Forelimb muscle (tissue), 1 donor: ENCODE results near the gene ATXN7L2. TPM values are rescaled to one million over a fixed set of nuclear protein-coding genes. Genes with fewer than 3 reads are reported as not detected.
A peak's percentile ranks its signal among the peaks of the same experiment; 100 is the strongest.

Experiments
- DNase-seq: peaks from one replicate; pipeline ENCODE4 v3.0.0-alpha.2; 2013; ENCODE audit warnings: low read depth
- polyA plus RNA-seq: library from polyadenylated mRNA; unstranded; fragments of 120-200 nt; gene quantifications from one replicate; pipeline ENCODE4 v1.2.1, GENCODE V29; 2013; ENCODE audit not compliant: insufficient read length

Gene ATXN7L2
- polyA plus RNA-seq, 1 donor, result 38.9 TPM

DNA sequence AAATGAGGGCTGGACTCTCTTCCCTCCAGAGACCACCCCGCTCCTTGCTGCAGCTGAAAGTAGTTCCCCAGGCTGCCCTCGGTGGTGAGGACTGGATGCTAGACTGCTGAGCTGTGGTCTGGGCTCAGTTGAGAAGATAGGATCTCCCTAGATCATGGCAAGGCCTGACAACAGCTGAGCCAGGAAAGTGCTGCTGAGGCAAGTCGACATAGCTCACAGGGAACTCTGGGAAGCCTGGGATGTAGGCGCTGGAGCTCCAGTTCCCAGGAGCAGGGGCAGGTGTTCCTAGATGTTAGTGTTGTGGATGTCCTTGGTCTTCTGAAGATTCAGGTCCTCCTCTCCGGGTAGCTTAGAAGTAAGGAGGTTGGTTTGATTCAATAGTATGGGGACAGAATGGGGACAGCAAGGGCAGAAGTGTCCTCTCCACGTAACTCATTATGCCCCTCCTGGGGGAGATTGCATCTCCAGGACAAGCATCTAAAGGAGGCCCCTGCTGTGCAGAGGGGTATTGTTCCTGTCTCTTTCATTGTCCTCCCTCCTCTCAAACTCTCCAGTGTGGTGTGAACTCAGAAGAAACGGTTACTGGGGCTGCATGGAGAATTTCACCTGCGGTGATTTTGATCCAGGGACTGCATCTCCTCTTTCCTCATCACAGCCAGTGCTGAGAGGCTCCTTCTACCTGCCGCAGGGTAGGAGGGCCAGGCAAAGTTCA, 13.9 kb downstream of the ATXN7L2 start:
- DNase-seq, result no peak

DNA sequence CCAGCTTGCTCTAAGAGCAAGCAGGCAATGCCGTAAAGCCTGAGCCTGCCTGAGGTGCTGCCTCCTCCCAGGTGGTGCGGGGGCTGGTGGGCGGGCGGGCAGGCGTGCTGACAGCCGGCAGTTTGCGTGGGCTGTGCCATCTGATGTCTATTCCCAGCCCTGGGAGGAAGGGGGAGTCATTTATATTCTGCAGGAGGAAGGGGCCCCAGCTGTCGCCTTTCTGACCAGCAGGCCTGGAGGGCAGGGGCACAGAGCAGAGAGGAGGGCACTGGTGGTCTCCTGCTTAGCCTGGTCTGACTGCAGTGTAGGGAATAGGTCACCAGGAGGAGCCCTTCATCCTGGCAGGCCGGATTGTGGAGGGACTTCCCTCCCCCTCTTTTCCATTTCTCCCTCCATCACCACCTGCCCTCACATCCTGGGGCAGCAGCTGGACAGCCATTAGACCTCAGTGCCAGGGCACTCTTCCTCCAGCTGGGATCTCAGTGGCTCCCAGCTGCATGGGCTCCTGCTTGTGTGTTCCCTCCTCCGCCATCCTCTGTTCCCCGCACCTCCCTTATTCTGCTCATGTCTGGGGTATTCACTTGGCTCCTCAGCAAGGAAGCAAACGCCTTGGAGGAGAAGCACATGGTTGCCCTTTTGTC, 14.6 kb downstream of the ATXN7L2 start:
- peak; percentile 25 for DNase-seq

DNA sequence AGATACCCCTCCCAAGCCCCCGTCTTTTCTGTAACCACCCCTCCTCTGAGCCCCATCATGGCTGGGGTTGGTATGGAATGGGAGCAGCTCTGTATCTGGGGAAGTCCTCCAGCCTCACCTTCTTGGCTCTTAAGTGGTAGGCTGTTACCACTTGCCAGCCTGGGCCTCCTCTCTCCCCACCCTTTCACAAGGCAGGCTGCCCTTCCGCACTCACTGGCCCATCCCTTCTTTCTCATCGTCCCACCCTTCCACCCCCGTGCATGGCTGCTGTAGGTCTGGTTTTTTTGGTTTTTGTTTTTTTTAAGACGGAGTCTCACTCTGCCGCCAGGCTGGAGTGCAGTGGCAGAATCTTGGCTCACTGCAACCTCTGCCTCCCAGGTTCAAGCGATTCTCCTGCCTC, 15.4 kb downstream of the ATXN7L2 start:
- DNase-seq, result no peak

DNA sequence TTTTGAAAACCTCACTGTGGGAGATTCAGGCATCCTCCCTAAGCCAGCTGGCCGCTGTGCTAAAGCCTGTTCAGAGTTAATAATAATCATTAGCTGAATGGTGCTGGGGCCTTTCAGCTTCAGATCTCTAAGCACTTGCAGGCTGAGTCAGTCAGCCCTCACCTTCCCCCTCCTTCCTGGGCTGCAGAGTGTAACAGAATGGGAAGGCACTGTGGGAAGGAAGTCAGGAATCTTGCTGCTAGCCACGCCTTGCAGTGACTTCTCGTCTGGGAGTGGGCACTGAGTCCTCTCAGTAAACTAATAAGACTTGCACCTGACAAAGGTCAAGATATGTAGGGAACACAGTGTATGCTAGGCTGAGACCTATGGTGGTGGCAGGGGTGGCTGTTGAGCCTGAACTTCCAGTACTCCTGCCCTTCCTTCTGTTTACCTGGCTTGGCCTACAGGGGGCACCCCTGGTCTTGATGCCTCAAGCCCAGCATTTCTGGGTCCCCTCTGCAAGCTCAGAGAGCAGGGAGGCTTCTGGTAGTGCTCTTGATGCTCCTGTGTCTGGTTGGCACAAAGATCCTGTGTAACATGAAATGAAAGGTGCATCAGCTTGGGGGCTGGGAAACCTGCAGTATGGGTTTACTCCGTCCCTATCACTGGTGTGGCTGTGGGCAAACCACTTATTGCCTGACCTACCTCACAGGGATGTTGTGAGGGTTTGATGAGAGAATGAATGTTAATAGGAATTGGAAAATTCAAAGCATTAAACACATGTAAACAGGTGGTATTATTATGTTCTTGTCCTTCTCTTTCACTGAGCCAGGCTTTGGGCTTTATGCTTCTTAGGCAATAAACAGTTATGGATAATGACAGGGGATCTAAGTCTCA, 16.2 kb downstream of the ATXN7L2 start:
- no peak for DNase-seq

DNA sequence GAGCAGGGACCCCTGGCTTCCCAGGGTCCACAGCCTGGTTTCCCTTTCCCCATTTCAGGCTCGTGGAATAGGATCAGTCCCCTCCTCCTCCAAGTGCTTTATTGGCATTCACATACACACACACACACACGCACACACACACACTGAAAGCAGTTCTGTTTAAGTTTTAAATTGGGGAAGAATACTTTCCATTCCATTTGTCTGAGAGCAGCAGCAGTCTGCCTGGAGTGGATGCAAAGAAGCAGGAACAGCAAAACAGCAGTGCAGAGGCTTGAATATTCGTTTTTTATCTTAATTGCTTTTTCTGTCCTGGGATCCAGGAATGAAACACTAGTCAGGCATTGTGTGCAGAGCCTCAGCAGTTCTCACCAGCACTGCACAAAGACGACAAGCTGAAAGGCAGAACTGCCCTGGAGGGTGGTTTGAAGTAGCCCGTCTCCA, 17.3 kb downstream of the ATXN7L2 start:
- no peak for DNase-seq

DNA sequence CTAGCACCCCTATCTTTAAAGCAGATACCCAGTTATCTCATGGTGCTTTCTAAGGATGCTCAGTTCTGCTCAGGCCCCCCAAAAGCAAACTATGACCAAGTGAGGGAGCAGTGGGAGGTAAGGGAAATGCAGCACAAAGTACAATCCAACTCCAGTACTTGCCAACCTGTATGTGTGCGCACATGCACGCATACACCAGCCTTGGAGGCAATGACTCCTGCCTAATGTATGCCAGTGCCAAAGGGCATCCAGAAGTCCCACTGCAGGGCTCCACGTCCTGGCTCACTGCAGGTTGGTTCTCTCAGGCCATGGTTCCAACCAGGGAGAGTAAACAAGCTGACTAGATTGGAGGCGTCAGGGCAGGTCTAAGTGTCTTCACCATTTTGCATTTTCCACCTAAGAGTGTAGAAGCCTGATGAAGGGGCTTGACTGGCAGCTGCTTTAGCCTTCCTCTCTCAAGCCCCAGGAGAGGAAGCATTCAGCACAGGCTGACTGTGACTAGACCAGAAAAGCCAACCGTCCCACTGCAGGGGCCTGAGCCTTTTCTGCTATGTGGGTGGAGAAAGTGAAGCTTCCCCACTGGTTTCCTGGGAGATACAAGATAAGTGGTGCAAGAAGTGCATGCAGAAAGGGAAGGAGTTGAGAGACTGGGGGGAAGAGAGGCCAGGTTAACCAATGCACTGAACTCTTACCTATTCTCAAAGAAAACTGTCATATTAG, 18.1 kb downstream of the ATXN7L2 start:
- no peak for DNase-seq

DNA sequence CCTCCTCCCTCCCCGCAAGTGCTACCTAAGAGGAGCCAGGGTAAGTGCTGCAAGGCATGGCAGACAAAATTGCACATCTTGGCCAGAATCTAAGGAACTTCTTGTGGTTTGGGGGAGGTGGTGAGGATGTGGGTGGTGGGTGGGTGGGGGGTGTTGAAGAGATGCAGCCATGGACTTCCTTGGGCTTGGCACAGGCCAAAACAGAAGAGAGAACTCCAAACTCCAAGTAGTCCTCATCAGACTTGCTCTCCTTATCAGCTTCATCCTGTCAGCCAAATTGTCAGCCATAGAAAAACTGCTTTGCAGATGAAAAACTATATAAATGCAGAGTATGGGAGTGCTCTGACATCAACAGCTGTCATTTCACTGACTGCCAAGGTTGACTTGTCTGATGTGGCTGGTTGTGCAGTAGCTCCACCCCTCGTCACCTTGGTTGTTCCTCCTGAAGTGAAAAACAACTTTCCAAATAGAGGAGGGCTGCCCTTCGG, 18.7 kb downstream of the ATXN7L2 start:
- no peak for DNase-seq

DNA sequence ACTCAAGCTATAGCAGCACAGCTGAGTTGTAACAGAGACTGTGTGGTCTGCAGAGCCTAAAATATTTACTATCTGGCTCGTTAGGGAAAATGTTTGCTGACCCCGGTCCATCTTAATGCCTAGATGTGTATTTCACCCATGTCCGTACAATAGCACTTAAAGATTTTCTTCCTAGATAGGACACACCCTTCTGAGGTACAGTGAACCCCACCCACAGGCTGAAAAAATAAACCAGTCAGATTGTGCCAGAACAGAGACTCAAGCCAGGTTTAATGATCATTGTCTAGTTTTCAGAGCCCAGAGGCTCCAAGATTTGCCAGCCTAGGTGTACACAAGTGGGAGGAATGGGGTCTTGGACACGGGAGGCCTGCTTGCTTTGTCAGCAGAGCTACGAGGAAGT, 20.2 kb downstream of the ATXN7L2 start:
- DNase-seq, result no peak

DNA sequence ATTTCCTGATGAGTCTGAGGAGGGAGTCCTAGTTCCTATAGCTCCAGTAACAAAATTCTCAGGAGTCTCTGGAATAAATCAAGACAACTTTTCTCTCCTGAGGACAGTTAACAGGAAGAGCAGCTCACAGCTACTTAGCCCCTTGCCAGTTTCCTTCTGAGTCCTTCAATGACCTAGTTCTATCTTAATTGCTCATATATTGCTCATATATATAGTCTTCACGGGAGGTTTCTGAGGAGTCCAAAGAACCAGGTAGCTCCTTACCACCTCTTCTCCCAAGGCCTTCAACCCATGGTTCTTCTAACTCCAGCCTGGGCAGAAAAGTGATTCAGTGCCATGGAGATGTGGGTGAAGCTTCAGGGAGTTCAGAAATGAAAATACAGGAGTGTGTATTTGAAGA, 21.3 kb downstream of the ATXN7L2 start:
- DNase-seq, result no peak

DNA sequence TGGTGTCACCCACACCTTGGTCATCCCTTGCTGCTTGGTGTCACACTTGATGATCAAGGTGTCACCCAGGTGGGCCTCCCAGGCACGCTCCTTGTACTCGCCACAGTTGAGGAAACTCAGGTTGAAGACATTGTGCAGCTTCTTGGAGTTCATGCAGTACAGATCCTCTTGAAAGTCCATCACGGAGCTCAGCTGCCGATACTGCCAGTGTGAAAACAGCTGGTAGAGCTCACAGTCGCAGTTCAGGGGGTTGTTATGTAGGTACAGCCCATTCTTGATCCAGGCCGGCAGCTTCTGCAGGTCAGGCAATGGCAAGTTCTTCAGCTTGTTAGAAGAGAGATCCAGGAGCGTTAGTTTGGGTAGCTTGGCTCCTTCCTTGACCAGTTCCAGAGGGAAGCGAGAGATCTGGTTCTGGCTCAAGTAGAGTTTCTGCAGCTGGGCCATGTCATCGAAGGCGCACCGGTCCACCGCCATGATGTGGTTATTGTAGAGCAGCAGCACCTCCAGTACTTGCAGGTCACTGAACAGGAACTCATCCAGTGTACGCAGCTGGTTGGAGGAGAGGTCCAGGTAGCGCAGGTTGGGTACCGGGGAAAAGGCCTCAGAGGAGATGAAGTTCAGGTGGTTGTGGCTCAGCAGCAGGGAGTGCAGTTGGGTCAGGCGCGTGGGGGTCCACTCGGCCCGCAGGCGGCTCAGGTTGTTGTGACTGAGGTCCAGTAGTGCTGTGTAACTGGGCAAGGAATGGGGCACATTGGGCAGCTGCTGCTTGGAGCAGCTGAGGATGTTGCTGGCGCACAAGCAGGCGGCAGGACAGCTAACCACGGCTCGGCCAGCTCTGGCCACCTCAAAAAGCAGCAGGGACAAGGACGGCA, 24.5 kb downstream of the ATXN7L2 start:
- no peak for DNase-seq

DNA sequence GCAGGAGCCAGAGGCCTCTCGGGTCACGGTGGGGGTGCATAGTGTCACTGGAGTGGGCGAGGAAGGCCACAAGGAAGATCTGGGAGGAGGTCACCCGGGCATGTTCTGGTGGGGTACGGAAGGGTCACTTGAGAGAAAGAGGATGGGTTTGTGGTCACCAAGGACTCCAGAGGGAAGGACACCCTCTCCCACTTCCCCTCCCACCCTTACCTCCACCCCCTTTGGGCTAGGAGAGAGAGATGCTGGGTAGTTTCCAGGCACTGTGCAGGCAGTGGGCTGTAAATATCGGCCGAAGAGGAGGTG, 25.1 kb downstream of the ATXN7L2 start:
- DNase-seq, result no peak

DNA sequence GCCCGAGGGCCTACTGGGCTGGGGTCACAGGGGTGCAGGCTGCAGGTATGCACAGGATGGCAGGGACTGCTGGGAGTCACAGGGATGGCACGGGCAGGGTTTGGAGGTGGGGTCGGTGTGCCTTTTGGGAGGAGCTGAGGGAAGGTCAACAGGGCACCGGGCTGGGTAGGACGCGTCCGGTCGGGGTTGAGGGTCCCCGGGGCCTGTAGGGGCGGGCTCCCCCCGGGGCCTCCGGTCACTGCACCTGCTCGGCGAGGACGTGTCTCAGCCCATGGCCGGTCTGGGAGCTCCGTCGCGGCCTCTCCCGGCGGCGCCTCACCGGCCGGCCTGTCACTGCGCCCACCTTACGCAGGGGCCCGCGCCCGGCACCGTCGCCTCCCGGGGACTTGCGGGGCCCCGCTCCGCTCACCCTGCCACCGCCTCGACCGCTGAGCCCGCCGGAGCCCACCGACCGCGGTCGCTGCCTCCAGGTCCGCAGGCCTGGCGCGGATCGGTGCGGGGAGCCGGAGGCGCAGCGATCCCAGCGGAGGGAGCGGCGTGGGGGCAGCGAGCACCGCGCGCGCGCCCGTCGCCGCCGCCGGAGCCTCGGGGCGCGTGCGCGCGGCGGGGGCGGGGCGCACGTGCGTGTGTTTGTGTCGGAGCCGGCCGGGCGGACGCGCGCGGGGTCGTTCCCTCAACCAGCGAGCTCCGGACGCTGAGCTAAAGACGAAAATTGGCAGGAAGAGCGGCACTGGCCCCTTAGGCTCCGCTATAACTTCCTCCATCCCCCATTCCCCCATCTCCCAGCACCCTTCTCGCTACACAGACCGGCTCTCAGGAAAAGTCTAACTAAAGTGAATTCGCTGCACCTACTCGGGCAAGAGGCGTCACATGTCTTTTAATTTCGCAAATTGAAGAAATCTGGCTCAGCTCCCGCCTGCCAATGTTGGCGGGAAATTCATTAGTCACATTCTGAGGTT, 25.8 kb downstream of the ATXN7L2 start, which contains the start of gene AMIGO1:
AMIGO1 (minus strand) TSS at position 552 of the 959 bp plus-strand sequence. CDS start 815 bp downstream, outside the sequence.
- DNase-seq, result no peak

DNA sequence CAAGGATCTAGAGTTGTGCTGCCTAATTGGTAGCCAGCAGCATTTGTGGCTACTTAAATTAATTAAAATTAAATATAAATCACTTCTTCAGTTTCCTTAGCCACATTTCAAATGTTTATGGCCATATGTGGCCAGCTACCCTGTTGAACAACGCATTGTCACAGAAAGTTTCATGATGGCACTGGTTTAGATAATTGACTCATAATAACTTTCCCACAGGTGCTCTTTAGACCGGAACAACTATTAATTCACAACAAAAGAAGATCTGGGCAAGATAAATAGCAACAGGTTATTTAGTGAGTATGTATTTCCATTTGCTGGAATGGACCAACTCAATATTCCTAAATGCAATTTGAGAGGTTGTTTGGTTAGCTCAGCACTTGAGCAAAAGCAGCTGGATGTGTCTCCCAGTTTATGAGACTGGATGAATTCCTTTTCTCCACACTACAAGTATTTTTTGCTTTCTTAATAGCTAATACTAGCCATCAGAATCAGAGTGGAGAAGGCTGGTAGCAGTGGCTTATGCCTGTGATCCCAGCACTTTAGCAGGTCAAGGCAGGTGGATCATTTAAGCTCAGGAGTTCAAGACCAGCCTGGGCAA, 29.5 kb downstream of the ATXN7L2 start:
- DNase-seq, result no peak

DNA sequence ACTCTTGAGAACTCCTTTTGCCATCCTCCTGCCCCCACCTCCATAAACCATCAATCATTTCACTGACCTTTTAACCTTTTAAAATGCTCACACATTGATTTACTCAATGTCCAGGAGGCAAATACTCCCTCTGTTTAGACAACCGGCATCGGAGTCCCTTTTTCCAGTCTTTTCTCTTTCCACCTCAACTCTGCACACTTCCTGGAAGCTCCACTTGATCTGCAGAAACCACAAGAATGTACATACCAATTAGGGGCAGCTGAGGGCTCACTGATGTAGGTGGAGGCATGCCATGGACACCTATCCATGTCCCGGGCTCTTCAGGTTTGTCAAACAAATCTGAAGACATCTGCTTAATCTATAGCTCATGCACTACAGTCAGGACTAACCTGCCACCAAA, 31.1 kb downstream of the ATXN7L2 start:
- no peak for DNase-seq

DNA sequence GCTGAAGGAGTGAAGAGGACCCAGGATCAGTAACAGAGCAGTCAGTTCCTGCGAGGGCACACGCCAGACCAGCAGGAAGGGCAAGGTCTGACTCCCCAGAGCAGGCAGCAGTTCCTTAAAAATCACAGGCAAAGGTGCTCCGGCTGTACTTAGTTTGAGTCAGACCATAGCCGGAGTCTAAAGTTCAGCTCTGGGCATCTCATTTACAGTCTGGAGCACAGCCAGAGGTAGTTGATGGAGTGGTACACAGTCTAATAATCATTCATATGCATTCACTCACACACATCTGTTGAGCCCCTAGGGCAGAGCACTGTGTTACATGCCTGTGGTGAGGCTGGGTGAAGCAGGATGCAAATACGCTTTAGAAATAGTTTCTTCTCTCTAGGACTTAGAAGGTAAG, 33.2 kb downstream of the ATXN7L2 start:
- DNase-seq, result no peak

DNA sequence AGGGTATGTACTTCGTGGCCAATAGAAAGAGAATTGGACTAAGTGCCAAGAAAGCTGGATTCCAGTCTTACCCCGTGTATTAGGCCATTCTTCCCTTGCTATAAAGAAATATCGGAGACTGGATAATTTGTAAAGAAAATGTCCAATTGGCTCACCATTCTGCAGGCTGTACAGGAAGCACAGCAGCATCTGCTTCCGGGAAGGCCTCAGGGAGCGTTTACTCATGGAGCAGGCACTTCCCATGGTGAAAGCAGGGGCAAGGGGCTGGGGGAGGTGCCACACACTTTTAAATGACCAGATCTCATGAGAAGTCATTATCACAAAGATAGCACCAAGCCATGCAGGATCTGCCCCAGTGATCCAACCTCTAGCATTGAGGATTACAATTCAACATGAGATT, 33.6 kb downstream of the ATXN7L2 start:
- no peak for DNase-seq

DNA sequence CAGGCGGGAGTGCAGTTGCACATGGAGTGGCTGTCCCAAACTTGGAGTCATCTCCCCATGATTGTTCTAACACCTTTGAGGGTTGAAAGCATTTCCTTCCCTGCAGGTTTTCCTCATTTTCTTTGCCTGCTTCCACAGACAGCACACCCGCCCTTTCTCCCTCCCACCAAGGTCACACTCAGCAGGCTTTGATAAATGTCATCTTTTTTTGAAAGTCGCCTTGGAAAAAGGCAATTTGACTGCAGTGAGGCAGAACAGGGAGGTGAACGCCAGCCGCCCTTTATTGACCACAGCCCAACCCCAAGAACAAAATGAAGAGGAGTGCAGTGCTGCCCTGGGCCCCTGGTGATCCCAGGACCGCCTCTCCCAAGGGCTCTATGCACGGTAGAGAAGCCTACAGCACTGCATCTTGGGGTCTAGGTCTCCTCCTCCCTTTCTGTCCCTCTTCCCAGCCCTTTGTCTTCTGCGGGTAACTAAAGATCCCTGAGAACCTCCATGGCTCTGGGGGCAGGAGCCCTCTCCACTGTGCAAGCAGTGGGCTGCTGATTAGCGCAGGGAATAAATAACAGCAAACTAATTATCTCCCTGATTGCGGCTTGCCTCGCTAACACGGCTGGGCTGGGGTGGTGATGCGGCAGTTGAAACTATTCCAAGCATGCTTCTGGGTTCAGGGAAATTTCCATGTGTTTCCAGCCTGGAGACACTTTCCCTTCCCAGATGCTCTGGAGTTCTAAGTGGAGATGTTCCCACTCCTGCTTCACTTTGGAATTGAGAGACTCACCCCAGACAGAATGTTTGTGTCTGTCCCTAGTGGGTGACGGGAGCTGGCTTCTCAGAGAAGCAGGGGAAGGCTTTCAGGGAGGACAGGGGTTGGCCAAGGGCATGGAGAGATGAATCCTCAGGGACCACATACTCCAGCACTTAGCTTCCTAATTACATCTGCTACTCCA, 37.6 kb downstream of the ATXN7L2 start:
- no peak for DNase-seq

DNA sequence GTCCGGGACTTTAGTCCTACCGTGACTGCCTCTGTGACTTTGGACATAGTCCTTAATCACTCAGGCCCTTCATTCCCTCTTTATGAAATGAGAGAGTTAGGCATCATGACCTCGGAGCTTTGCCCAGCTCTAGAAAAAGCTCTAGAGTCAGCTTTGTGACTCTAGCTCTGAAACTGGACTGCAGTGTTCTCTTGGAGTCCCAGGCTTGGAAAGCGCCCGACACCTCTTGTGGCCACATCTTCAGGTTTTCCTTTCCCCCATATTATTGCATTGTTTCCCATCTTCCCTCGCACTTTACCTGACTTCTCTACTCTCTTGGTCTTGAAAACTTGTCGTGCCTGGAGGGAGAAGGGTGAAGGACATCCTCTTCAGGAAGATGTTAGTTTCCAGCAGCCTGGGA, 38.3 kb downstream of the ATXN7L2 start:
- DNase-seq, result no peak
